Erythroblast (primary cell): Measurements from ENCODE around the gene ACTL8.

Experiments
- DNase-seq, 2 experiments: peaks; one replicate each; lab custom pipeline; 2025; lab: John Stamatoyannopoulos, UW
- GATA1 ChIP-seq: IDR thresholded peaks from 2 replicates; pipeline ENCODE4 v1.6.1; 2011; ENCODE audit warnings: low read depth, mild to moderate bottlenecking, control low read depth, low read length, moderate library complexity
- POLR2A ChIP-seq: IDR thresholded peaks from 2 replicates; pipeline ENCODE4 v1.6.1; 2011; ENCODE audit warnings: mild to moderate bottlenecking, low read length

The ACTL8 gene

DNA sequence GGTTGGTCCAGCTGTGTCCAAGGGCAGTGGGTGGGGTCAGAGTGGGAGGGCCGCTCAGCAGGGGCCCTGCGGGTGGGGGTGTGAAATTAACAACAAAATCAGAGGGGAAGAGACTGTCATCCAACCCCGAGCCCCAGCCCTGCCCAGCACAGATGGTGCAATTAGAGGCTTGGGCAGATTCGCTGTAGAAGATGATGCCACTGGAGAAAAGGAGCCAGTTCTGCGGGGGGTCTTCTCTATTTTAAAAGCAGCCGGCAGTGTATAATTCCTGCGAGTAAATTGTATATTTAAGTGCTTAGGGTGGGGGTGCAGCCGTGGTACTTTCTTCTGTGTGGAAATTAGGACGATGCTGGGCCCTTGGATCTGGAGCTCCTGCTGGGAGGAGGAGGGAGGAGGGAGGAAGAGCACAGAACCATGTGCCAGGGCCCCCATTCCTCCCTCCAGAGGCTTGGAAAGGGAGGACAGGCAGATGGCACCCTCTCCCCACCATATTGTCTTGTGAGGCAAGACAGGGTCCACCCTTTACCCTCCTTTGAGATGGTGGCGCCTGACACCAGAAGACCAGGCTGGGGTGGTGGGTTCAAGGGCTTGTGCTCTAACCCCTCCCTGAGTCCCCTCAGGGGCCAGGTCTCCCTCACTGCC is 89.2 kb downstream of the ACTL8 start:
- TF ChIP-seq POLR2A = no peak

DNA sequence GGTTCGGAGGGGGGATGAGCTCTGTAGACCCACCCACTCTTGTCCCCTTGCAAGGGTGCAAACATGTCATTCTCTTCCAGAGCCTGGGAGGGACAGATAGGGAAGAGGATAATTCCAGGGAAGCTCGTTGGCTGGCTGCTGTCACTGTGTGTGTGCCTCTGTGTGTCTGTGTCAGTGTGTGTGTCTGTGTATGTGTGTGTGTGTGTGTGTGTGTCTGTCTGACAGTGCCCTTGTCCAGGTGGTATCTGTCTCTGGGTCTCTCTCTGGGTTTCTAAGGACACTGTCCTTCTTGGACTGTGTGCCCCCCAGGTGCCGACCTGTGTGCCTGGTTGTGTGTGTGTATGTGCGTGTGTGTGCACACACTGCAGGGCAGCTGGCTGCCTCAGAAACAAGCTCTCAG is 90.5 kb downstream of the ACTL8 start:
- TF ChIP-seq POLR2A = no peak
- TF ChIP-seq GATA1 = no peak
- DNase-seq = no peak

More for the DNA sequence above, 89.2 kb downstream of the ACTL8 start:
- DNase-seq = no peak

DNA sequence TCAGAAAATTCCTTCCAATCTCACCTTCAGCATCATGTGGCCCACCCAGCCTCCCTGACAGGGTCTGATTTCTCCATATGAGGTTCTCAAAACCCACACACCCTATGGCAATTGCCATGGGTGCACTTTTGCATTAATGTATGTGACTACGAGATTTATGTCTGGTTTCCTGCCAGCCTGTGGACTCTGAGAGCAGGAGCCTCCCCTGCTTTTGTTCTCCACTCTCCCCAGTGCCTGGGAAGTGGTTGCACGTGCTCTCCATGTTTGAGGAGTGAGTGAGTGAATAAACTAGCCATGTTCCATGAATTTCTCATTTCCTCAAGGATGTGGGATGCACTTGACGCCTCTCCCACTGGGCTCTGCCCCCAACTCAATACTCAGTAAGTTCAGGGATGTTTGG is 91.2 kb downstream of the ACTL8 start:
- no peak for DNase-seq
- TF ChIP-seq GATA1 (no peak), POLR2A (no peak)

DNA sequence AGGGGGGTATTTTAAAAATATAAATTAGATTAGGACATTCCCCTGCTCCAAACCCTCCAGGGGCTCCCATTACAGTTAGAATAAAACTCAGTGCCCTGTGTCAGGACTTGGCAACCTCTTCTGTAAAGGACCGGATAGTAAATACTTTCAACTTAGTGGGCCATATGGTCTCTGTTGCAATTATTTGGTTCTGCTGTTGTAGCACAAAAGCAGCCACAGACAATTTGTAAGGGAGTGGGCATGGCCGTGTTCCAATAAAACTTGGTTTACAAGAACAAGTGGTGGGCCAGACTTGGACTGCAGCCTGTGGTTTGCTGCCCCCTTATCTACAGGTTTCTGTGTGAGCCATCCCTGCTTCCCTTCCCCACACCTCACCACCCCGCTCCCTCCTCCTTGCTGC is 92.0 kb downstream of the ACTL8 start:
- no peak for DNase-seq
- no peak for TF ChIP-seq POLR2A
- no peak for TF ChIP-seq GATA1

DNA sequence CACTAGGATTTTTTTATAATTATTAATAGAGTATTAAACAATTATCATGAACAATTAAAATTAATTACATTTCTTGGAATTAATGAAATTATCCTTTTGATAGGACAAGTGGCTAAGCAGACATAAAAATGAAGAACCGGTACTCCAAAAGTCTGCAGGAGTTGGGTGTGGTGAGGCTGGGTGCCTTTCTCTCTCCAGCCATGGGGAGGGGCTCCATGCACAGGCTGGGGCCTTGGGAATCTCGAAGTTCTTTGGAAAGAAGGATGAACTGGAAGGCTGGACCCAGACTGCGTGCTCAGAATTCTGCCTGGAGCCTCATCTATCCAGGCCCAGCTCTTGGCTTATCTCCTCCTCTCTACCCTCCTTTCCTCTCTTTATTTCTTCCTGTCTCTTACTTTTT is 94.1 kb downstream of the ACTL8 start:
- DNase-seq = no peak
- TF ChIP-seq POLR2A (no peak), GATA1 (no peak)

DNA sequence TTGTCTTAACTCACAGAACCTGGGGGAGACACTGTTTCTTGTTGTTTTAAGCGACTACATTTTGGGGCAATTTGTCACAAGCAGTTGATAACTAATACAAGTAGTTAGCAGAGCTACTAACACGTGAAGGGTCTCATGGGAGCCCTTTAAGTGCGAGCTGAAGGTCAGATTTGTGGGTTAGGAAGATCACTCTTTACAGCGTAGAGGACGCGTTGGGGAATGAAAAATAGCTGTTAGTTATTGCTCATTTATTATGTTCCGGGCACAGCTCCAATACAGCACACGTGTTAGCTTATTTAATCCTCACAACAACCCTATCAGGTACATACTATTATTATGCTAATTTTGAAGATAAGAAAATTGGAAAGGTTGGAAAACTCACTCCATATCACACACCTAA is 95.9 kb downstream of the ACTL8 start:
- no peak for TF ChIP-seq GATA1
- no peak for TF ChIP-seq POLR2A

DNA sequence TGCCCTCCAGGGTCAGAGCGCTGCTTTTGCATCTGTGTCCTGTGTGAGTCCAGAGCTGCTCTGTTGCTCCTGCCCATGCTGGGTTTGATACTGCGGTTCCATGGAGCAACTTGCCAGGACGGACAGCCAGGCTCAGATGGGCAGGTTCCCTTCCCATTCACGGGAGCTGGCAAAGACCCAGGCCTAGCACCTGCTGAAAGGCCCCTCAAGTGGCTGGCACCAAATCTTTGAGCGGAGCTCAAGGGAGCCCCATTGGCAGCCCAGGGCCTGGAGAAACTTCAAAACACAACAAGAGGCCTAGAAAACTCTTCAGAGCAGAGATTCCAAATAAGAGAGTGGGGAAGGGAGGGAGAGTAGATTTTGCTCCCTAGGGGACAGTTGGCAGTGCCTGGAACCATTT is 97.2 kb downstream of the ACTL8 start:
- TF ChIP-seq GATA1 = no peak
- TF ChIP-seq POLR2A = no peak
- no peak for DNase-seq

More for the DNA sequence above, 95.9 kb downstream of the ACTL8 start:
- no peak for DNase-seq

DNA sequence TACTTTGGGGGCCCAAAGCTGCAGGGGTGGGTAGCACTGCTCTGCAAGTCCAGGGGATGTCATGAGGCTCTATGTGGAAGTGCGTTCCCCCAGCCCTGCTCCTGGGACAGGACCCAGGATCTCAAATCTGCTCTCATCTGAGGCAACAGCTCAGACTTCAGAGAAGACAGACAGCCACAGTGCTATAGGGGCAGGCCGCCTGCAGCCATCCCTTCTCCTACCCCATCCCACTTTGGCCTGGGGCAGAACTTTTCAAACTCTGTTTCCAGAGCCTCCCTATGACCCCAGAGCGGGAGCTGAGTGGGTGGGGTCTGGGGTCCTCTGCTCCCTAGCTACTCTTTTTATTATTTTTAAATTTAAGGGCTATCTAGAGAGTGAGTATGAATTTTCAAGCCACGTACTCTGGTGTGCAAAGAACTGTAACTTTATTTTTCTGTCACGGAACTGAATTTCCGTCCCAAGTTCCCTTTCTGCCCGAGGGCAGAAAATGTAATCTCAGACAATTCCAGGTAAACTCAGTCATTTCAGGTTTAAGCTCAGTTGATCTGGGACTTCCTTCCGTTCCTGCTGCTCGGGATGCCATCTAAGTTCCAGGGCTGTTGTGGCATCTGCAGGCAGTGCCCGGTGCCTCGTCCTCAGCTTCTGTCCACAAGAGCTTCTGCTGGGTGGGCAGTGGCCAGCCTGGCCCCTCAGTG is 98.3 kb downstream of the ACTL8 start:
- no peak for TF ChIP-seq POLR2A
- no peak for TF ChIP-seq GATA1
- DNase-seq = no peak

DNA sequence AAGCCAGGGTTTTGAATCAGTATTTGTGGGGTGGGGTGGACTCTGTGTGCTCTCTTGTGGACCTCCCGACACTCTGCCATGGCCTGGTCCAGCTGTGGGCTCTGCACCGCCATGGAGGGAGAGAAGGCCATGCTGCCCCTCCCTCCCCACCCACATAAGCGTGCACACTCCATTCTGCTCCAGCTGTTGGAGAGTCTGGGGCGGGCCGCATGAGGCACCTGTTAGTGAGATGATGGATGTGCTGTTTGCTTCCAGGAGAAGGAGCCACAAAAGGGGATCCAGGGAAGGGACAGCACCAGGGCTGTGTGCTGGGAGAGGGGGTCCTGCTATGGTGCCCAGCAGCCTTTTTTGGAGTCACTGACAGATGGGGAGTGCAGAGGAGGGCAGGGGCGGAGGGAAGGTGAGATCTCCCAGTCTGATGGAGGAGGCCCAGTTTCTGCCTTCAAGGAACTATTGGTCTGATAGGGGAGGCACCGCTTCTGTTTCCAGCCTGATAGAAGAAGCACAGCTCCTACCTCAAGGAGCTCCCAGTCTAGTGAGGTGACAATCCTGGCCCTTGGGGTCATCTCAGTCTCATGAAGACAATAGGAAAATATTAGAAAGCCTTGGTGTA is 101.5 kb downstream of the ACTL8 start:
- TF ChIP-seq POLR2A (no peak), GATA1 (no peak)
- no peak for DNase-seq

DNA sequence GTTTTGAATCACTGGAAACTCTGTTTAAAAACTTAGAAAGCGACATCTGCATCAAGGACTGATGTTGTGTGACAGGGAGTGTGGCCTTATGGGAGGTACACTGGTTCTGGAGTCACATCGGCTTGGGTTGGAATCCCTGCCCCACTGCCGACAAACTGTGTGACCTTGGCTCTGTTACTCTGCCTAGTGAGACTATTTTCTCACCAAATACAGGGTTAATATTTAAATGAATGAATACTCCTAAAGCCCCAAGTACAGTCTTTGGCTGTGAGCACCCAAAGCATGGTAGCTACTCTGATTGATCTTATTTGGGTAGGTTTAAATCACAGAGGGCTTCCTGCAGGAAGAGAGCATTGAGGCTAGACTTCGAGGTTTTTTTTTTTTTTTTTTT is 102.0 kb downstream of the ACTL8 start:
- DNase-seq = no peak
- no peak for TF ChIP-seq POLR2A
- no peak for TF ChIP-seq GATA1

DNA sequence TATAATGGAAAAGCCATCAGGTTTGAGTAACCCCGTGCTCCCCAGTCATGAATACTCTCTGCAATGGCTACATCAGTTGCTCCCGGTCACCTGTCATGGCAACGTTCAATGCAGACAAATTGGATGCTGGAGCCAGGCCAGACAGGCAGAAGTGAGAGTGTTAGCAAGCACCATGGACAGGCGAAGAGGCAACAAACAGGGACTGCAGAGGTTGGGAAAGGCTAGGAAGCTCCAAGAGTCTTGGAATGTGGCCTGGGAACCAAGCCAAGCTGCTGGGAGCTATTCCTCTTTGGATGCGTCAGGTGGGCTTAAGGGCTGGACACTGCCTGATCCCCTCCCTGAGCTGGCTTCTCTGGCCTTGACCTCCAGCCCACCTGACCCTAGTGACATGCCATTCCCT is 102.9 kb downstream of the ACTL8 start:
- no peak for TF ChIP-seq GATA1
- no peak for TF ChIP-seq POLR2A
- no peak for DNase-seq

DNA sequence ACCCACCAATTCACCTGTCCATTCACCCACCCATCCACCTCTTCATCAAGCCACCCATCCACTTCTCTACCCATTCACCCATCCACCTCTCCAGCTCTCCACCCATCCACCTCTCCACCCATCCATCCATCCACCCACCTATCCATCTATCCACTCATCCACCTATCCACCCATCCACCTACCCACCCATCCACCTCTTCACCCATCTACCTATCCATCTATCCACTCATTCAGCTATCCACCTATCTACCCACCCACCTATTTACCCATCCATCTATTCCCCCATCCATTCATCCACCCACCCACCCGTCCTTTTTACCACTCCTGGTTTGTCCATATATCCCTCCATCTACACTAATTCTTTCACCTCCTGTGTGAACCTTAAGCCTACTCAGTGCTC is 105.7 kb downstream of the ACTL8 start:
- TF ChIP-seq POLR2A = no peak
- TF ChIP-seq GATA1 = no peak
- DNase-seq = no peak

DNA sequence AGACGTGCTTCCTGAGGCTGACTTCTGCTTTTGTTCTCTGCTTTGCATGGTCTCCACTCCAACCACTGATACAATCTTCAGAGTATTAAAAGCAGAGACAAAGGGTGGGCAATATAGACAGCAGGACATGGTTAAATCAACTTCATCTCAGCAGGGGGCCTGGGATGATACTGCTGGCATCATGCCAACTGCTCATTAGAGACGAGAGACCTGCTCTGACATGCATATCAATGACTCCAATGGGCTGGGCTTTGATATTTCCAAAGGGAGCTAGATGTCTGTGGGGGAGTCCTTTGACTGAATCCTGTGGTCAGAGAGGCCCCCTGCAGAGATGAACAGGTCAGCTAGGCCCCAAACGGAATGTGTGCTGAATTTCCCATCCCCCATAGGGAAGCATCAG is 106.6 kb downstream of the ACTL8 start:
- TF ChIP-seq GATA1 (no peak), POLR2A (no peak)
- DNase-seq = no peak

DNA sequence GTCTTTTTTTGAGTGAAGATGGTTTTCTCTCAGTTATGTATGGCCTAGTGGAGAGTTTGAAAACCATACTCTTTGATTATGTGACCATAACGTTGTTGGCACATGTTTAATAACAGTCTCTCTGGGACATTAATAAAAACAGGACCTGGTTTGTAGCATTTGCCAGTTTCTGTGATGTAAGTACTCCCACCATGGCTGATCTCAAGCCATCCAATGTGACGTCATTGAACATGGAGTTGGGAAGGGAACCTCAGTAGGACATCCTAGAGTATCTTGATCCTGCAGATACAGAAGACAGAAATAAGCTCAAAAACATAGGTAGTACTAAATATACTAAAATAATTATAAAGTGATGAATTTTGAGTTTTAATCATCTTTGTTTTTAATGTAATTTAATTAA is 107.0 kb downstream of the ACTL8 start:
- TF ChIP-seq POLR2A (no peak), GATA1 (no peak)
- DNase-seq = no peak
